Ishikawa (cell line): ENCODE measurements around the gene CTNNA3.

Experiments used
- CEBPB ChIP-seq: IDR thresholded peaks from 2 replicates; pipeline ENCODE4 v1.6.1; 2012
- CREB1 ChIP-seq: IDR thresholded peaks from 2 replicates; pipeline ENCODE4 v1.6.1; 2012; ENCODE audit warnings: low read depth
- EGR1 ChIP-seq: IDR thresholded peaks from 2 replicates; pipeline ENCODE4 v1.6.1; 2012
- EP300 ChIP-seq: IDR thresholded peaks from 2 replicates; pipeline ENCODE4 v1.6.1; 2012; ENCODE audit warnings: borderline replicate concordance
- FOXM1 ChIP-seq: IDR thresholded peaks from 2 replicates; pipeline ENCODE4 v1.6.1; 2012; ENCODE audit warnings: low read depth, borderline replicate concordance
- MAX ChIP-seq: IDR thresholded peaks from 2 replicates; pipeline ENCODE4 v1.6.1; 2012
- NFIC ChIP-seq: IDR thresholded peaks from 2 replicates; pipeline ENCODE4 v1.6.1; 2012
- RAD21 ChIP-seq: IDR thresholded peaks from 2 replicates; pipeline ENCODE4 v1.6.1; 2012; ENCODE audit warnings: low read depth
- REST ChIP-seq: IDR thresholded peaks from 2 replicates; pipeline ENCODE4 v1.6.1; 2012; ENCODE audit warnings: low read depth, mild to moderate bottlenecking
- TAF1 ChIP-seq: IDR thresholded peaks from 2 replicates; pipeline ENCODE4 v1.6.1; 2012; ENCODE audit warnings: low read depth, mild to moderate bottlenecking
- TCF12 ChIP-seq: IDR thresholded peaks from 2 replicates; pipeline ENCODE4 v1.6.1; 2012; ENCODE audit warnings: low read depth
- TEAD4 ChIP-seq: IDR thresholded peaks from 2 replicates; pipeline ENCODE4 v1.6.1; 2012
- USF1 ChIP-seq: IDR thresholded peaks from 2 replicates; pipeline ENCODE4 v1.6.1; 2012
- YY1 ChIP-seq: IDR thresholded peaks from 2 replicates; pipeline ENCODE4 v1.6.1; 2012; ENCODE audit warnings: low read depth
- ZBTB7A ChIP-seq: IDR thresholded peaks from 2 replicates; pipeline ENCODE4 v1.6.1; 2012; ENCODE audit warnings: low read depth

The CTNNA3 gene

GRCh38 chr10:66649626-66650025 is 1046.4 kb downstream of the CTNNA3 start:
- no peak for TF ChIP-seq ZBTB7A
- no peak for TF ChIP-seq TCF12
- no peak for TF ChIP-seq REST
- no peak for TF ChIP-seq TEAD4
- no peak for TF ChIP-seq EGR1
- no peak for TF ChIP-seq EP300
- TF ChIP-seq TAF1, result no peak

GRCh38 chr10:66642217-66642616 is 1053.8 kb downstream of the CTNNA3 start:
- TF ChIP-seq CREB1 (no peak), MAX (no peak), CEBPB (no peak), EP300 (no peak), FOXM1 (no peak), NFIC (no peak), EGR1 (no peak), RAD21 (no peak), REST (no peak), ZBTB7A (no peak), TCF12 (no peak), USF1 (no peak)

- TF ChIP-seq TCF12, result no peak
These were observed 1056.6 kb downstream of the CTNNA3 start for GRCh38 chr10:66639371-66639770.

- TF ChIP-seq ZBTB7A, result no peak
- TF ChIP-seq TAF1, result no peak
These were observed 1058.5 kb downstream of the CTNNA3 start for GRCh38 chr10:66637273-66638036.

- TF ChIP-seq YY1 (no peak), CREB1 (no peak), MAX (no peak), USF1 (no peak), ZBTB7A (no peak), TAF1 (no peak), TEAD4 (no peak), TCF12 (no peak), RAD21 (no peak), REST (no peak), FOXM1 (no peak)
These were observed 1066.0 kb downstream of the CTNNA3 start for GRCh38 chr10:66629996-66630395.
